NCI-H1105 treated with DMSO at 0.1 percent for 48 hours (cell line): ENCODE measurements around the gene ZFYVE19.

Source experiments
- DNase-seq: peaks from one replicate; lab custom pipeline; 2025; lab: John Stamatoyannopoulos, UW

Gene ZFYVE19

GRCh38 chr15:40807028-40807887 is at the start of gene ZFYVE19, which contains the start of gene DNAJC17:
Gene ZFYVE19, plus strand, starts transcription at chr15:40807089. Its CDS starts 501 bp downstream, at chr15:40807590.
Gene DNAJC17, minus strand, starts transcription at chr15:40807473. Its CDS starts 27 bp downstream, at chr15:40807446.
- peak; percentile 91 for DNase-seq

- DNase-seq, result no peak
Measured at GRCh38 chr15:40759961-40760360, 46.9 kb upstream of the ZFYVE19 start.

GRCh38 chr15:40762919-40763800 is 43.7 kb upstream of the ZFYVE19 start:
- DNase-seq, result no peak

DNA sequence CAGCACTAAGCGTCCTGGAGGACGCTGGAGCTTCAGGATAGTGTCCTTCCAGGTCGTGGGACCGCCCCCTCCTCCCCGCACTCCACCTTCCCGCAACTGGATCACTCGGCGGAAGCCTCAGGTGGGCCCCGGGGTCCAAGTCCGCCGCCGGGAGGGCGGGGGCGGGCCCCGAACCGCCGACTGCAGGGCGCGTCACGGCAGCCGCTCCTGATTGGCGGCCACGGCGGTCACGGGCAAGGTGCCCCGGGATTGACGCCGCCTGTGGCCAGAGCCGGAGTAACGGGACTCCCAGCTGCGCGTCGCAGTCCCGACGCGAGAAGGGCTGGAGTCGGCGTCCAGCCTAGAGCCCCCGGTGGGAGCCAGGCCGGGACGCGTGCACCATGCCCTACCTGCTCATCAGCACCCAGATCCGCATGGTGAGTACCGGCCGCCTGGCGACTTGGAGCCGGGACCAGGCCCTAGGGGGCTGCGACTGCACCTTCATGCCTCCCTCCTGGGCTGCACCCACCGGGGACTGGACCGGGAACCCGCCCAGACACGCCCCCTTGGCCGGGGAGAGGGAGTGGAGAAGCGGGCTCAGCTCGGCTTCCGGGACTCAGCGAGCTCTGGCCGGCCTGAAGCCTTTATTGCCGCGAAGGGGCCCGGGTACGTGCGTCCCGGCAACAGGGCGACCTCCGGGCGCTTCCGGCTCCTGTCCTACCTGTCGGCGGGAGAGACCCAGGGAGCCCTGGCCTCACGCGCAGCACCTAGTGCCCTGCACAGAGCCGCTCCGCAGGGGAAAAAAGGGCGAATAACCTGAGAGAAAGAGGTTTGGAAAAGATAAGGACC is 42.9 kb upstream of the ZFYVE19 start, which contains the start of gene GCHFR:
TSS of gene GCHFR (plus strand) at position 268 of the 828 bp plus-strand sequence. CDS start at position 381, 113 bp downstream.
- DNase-seq, result no peak

GRCh38 chr15:40764629-40765103 is 42.2 kb upstream of the ZFYVE19 start:
- DNase-seq, result no peak

DNA sequence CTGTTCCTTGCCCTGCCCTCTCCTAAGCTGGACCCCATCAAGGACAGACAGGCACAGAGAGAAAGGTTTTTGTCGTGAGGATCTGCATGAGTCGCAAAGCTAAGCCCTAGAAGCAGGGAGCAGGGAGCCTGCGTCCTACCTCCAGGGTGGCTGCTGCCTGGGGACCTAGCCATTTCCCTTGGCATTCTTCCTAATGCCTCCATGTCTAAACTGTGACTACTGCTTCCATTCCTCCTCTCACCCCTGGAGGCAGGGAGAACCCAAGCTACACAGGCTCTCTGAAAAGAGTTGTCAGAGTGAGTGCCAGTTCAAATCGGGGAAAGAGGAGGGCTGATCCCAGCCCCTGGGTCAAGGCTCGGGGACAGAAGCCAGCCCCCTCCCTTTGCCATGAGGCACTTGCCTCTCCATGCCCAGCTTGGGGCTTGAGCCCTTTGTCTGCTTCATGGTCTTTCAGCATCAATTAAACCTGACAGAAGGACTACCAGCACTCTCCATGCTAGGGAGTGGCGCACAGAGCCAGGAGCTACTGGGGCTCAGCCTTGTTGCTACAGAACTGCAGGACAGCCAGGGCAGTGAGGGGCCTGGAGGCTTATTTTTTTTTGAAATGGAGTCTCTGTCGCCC is 40.6 kb upstream of the ZFYVE19 start:
- DNase-seq, result no peak

DNA sequence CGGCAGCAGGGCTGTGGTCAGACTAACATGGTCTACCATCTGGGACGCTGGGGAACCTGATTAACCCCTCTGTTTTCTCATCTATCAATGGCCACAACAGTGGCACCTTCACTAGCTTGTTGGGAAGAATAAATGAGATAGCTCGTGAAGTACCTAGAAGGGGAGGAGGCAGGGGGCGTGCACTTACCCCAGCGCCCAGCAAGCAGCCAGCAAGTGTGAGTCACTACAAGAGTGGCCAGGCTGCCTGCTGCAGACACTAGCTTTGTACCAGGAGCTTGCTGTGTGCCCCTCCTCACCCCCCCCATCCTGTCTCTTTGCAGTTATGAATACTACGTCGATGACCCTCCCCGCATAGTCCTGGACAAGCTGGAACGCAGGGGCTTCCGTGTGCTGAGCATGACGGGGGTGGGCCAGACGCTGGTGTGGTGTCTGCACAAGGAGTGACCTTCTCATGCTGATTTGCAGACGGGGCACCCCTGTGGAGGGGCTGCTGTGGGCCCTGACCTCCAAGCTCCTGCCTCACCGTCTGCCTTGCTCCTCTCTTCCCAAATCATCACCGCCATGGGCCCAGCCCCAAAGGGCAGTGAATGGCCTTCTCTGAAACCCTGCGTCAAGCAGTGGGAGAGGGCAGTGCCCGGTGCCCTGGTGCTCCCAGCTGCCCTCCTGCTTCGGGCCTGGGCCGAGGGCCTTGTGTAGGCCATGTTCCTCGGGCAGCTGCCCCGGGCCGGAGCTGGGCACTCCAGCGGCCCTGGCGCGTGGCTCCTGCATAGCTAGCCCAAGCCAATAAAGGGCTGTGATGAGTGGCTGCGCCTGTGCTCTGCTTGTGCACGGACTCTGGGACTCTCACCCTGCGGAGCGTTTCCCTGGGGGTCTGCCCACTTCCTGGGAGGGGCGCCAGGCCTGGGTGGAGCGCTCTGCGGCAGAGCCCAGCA is 39.7 kb upstream of the ZFYVE19 start:
- DNase-seq, result no peak

DNA sequence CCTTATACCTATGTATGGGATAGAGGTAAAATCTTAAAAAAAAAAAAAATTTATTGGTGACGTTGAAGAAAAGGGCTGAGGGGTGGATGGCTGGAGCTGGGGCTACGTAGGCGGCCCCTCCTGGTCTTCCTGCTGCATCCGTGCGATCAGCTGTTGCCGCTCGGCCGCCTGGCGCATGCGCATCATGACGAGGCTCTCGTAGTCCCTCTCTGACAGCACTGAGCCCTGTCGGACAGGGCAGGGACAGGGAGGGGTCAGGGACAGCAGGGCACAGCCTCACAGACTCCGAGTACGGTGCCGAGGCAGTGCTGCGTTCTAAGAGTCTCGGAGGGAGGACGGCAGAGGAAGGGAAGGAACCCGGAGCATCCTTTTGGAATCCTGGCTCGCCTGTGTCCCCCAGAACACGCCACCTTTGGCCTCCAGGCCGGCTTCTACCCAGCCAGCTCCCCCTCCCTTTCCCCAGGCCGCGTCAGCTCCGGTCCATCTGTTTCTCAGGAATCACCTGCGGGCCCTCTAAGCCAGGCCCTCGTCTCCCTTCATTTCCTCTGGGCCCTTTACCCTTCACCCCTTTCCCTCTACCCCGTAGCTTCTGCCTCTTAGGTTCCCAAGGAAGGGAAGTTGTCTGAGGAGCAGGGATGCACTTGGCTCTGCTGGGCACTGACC is 38.9 kb upstream of the ZFYVE19 start:
- DNase-seq, result no peak

- no peak for DNase-seq
Measured at GRCh38 chr15:40768521-40769273, 38.2 kb upstream of the ZFYVE19 start.

DNA sequence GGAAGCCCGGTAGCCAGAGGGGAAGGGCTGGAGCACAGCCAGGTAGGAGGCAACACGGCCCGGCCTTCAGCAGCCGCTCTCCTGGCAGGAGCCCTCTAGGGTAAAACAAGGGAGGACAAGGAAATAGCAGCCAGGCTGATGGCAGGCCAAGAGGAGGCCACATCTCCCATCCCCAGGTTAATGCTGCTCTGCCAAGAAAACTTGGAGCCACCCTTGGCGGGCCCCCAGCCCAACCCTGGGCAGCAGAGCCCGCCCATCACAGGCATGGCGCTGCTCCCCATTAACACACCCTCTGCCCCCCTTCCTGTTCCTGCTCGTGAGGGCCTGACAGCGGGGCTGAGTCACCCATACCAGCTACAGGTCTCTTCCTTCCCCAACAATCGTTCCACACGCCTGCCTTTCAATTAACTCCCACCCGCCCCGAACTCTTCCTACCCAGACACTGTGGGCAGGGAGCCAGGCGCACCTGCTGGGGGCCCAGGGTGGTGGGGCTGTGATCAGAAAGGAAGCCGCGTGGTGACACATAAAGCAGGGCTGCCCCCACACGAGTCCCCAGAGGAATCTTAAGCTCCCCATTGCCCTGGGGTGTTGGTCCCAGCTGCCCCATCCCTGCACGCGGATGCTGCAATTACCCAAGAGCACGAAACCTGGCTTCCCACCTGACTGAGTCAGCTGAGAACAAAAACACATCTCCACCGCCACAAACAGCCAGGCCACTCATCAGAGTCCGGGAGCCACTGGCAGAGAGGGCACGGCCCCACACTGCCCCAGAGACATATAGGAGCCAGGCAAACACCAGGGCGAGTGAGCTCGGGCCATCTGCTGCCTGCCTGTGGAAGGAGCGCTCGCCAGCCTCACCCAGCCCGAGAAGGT is 37.4 kb upstream of the ZFYVE19 start, which contains the start of gene C15orf62:
TSS of gene C15orf62 (plus strand) at position 707 of the 873 bp plus-strand sequence. CDS start 516 bp downstream, outside the sequence.
- DNase-seq, result peak; percentile 73

DNA sequence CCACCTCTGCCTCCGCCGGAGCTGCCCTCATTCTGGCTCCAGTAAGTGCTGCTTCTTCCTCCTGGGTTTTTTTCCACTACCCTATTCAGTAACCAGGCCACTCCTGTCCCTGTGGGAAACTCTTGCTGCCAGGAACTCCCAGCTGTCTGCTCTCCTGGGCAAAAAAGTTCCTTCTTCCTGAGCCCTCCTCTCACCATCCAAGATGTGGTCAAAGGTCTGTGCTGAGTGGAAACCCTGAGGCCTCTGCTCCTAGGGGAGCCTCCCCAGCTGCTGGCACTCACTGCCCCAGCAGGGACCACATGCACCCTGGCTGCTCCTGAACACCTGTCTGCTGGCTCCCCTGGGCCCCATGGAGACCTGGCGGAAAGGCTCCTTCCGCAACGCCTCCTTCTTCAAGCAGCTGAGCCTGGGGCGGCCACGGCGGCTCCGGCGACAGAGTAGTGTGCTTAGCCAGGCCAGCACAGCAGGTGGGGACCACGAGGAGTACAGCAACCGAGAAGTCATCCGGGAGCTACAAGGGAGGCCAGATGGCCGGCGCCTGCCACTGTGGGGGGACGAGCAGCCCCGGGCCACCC is 36.7 kb upstream of the ZFYVE19 start:
- no peak for DNase-seq

DNA sequence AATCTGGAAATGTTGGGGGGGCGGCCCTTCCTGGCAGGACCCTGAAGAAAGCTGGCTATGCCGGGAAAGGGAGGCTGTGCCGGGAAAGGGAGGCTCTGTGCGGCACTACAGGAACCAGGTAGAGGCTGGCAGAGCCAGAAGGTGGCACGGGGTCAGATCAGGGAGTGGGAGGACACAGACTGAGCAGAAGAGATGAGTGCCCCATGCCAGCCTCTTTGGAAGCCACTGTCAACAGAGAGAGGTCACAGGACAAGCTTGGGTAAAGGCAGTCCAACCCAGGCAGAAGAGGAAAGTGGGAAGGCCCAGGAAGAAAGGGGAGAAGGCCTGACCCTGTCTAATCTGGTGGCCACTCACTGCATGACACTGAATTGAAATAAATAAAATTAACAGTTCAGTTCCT is 35.6 kb upstream of the ZFYVE19 start:
- no peak for DNase-seq

- no peak for DNase-seq
Measured at GRCh38 chr15:40772014-40772413, 34.9 kb upstream of the ZFYVE19 start.

- DNase-seq, result no peak
Measured at GRCh38 chr15:40773496-40773895, 33.4 kb upstream of the ZFYVE19 start.

DNA sequence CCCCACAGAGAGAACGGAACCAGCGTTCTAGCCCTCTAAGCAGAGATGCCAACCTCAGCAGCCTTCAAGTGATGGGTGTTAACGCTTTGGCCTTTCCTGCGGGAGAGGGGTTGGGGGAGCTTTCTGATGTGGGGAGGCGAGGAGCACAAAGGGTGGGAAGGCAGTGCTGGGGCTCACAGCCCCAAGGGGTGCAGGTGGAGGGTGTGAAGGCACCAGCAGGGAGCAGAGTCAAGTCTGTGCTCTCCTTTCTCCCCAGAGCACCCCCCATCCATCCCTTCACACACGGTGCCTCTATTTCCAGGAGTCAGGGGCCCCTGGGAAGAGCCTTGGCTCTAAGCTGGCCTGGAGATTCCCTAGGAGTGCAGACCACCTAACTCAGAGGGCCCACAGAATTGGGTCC is 33.0 kb upstream of the ZFYVE19 start:
- DNase-seq, result no peak

GRCh38 chr15:40775007-40775406 is 31.9 kb upstream of the ZFYVE19 start:
- no peak for DNase-seq
